Lung (tissue), 12 donors: ENCODE measurements around the gene AHNAK. TPM values are rescaled to one million over a fixed set of nuclear protein-coding genes. Genes with fewer than 3 reads are reported as not detected.

ENCODE experiments used
- ATAC-seq: fragments of 200-7000 bp; cut with Tn5 transposase; one replicate; pipeline ENCODE4 v1.9.1; 2020; ENCODE audit warnings: moderate number of reproducible peaks; ENCODE audit not compliant: insufficient read depth, low FRiP score
- DNase-seq, 3 donors: peaks; one replicate each; pipeline ENCODE4 v3.0.0-alpha.2; 2013 to 2017
- H3K27ac ChIP-seq, 2 donors: one replicate each; pipeline ENCODE4 v1.5.1; 2013; ENCODE audit warnings: mild to moderate bottlenecking in 2 of 2, moderate library complexity in 2 of 2, control low read depth in 1 of 2, inconsistent platforms in 1 of 2, low read depth in 1 of 2, low read length in 1 of 2
- H3K27me3 ChIP-seq, 3 donors: one replicate each; pipeline ENCODE4 v1.5.1; 2013; ENCODE audit warnings: low read length in 2 of 3; ENCODE audit not compliant: control insufficient read depth in 3 of 3, insufficient read depth in 3 of 3
- H3K36me3 ChIP-seq, 4 donors: one replicate each; pipeline ENCODE4 v1.5.1; 2013; ENCODE audit warnings: low read length in 4 of 4, mild to moderate bottlenecking in 1 of 4, moderate library complexity in 1 of 4; ENCODE audit not compliant: control insufficient read depth in 4 of 4, insufficient read depth in 4 of 4
- H3K4me1 ChIP-seq, 5 donors: one replicate each; pipeline ENCODE4 v1.5.1; 2013; ENCODE audit warnings: low read length in 5 of 5, mild to moderate bottlenecking in 2 of 5, moderate library complexity in 1 of 5; ENCODE audit not compliant: control insufficient read depth in 5 of 5, insufficient read depth in 5 of 5
- H3K4me3 ChIP-seq: one replicate; pipeline ENCODE4 v1.5.1; 2013; ENCODE audit warnings: mild to moderate bottlenecking, control low read depth, moderate library complexity
- H3K9ac ChIP-seq, 2 donors: one replicate each; pipeline ENCODE4 v1.5.1; 2013; ENCODE audit warnings: low read length in 2 of 2, control low read depth in 1 of 2; ENCODE audit not compliant: insufficient read depth in 1 of 2
- H3K9me3 ChIP-seq, 4 donors: one replicate each; pipeline ENCODE4 v1.5.1; 2013; ENCODE audit warnings: low read length in 3 of 4, mild to moderate bottlenecking in 1 of 4, moderate library complexity in 1 of 4; ENCODE audit not compliant: control insufficient read depth in 4 of 4, insufficient read depth in 3 of 4
- WGBS, 2 donors: extraction: QIAGEN DNeasy Blood & Tissue Kit; methylation state at CpG; one replicate each; pipeline ENCODE4 v1.1.7; 2013; 5-methylcytosine and 5-hydroxymethylcytosine counted together
- polyA plus RNA-seq, 2 donors: library from polyadenylated mRNA; stranded (reverse); fragments of 200-250 nt; gene quantifications; one replicate each; pipeline ENCODE4 v1.2.1, GENCODE V29; 2013
- total RNA-seq, 2 donors: library from RNA; depleted of rRNA in 1 of 2; stranded (reverse); fragments of >200 nt in 1 of 2; gene quantifications; one replicate each; pipeline ENCODE4 v1.2.1, GENCODE V29; 2014 to 2021
- TF ChIP-seq, protein P1 (sequence below): IDR thresholded peaks from 2 replicates; pipeline ENCODE4 v1.5.1; 2012; ENCODE audit warnings: mild to moderate bottlenecking; ENCODE audit errors: control extremely low read depth, extremely low read depth
- donor health status: control.
- donor health status: control.
- donor health status: Bipolar disorder and iron deficiency.
- donor health status: healthy.
- donor health status: DM: yes; HTN: yes; CAD: no.

AHNAK gene
- total and polyA plus RNA-seq, 4 donors = 66.5 to 707 (median 238) TPM

DNA sequence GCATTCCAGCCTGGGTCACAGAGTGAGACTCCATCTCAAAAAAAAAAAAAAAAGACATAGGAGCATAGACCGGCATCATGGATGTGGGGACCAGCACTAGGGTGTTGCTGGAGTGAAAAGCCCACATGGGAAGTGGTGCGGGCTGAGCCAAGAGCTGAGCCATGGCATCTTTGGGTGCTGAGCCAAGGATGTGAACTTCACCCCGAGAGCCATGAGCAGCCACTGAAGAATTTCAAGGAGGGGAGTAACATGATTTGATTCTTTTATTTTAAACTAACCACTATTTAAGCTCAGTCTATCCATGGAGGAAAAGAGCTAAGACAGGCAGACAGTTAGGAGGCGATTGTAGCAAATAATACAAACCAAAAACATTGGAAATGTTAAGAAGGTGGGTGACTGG, 57.4 kb downstream of the AHNAK start:
- TF ChIP-seq, protein P1, sequence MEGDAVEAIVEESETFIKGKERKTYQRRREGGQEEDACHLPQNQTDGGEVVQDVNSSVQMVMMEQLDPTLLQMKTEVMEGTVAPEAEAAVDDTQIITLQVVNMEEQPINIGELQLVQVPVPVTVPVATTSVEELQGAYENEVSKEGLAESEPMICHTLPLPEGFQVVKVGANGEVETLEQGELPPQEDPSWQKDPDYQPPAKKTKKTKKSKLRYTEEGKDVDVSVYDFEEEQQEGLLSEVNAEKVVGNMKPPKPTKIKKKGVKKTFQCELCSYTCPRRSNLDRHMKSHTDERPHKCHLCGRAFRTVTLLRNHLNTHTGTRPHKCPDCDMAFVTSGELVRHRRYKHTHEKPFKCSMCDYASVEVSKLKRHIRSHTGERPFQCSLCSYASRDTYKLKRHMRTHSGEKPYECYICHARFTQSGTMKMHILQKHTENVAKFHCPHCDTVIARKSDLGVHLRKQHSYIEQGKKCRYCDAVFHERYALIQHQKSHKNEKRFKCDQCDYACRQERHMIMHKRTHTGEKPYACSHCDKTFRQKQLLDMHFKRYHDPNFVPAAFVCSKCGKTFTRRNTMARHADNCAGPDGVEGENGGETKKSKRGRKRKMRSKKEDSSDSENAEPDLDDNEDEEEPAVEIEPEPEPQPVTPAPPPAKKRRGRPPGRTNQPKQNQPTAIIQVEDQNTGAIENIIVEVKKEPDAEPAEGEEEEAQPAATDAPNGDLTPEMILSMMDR = no peak
- Histone ChIP-seq H3K36me3 (no peaks in the 10 kb centered on the region), H3K9me3 (no peaks in the 10 kb centered on the region), H3K9ac (no peak overlapping the region), H3K4me3 (no peak overlapping the region), H3K4me1 (peaks cover 0 to 21% (median 5%) of the 10 kb centered on the region in 5 donors), H3K27ac (no peak overlapping the region), H3K27me3 (no peaks in the 10 kb centered on the region)
- DNase-seq (no peak), ATAC-seq (no peak)
- 88 to 97% methylated on average over 4 of the region's 4 CpGs for WGBS, 2 donors

DNA sequence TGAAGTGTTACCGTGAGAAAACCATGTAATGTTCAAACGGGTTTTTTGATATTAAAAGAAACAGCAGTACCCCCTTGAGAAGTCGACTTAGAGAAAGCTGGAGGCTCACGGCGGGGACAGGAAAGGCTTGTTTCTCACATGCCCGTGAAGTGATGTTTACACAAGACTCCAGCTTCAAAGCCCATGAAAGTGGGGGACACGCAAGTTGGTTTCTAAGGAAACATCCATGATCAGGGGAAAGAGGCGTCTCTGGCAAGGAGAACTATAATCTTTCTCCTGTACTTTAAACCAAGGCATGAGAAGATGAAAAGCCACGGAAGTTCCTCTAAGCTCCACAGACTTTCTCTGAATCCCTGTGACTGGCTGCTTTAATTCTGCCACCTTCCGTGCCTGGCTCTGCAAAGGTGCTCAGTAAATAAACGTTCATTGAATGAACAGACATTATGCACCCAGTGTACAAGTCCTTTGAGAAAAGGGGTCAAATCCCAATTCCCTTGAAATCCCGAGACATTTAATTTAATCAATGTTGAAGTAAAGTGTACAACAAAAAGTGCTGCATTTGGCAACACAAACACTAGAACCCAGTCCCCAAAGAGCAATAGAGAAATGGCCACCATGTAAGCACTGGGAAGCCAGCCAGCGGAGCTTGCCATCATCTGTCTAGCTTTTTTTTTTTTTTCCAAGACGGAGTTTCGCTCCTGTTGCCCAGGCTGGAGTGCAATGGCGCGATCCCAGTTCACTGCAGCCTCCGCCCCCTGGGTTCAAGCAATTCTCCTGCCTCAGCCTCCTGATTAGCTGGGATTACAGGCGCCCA, 58.7 kb downstream of the AHNAK start:
- 38 to 39% methylated on average over 18 to 19 of the region's 19 CpGs for WGBS, 2 donors
- TF ChIP-seq, protein P1 = no peak
- no peak overlapping the region for H3K9ac ChIP-seq
- no peaks in the 10 kb centered on the region for H3K27me3 ChIP-seq
- H3K9me3 ChIP-seq = no peaks in the 10 kb centered on the region
- H3K4me1 ChIP-seq = peaks cover 0 to 21% (median 5%) of the 10 kb centered on the region in 5 donors
- no peaks in the 10 kb centered on the region for H3K36me3 ChIP-seq
- H3K4me3 ChIP-seq = no peak overlapping the region
- no peak overlapping the region for H3K27ac ChIP-seq
- DNase-seq (peak; percentile 78 to 92 (median 85)), ATAC-seq (no peak)

DNA sequence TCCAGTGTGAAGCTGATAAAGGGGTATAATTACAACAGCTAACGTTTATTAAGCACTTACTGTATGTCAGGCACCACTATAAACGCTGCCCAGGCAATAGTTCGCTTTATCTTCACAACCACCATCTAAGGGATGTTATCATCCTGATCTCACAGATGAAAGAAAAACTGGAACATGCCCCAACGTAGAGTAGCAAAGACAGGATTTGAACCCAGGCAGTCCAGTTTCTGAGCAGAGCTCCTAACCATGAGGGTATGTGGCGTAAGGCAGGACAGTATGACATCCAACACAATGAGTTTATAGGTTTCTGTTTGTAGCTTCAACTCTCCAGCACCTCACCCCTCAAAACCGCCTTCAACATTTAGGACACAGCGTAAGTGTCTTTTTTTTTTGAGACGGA, 59.5 kb downstream of the AHNAK start:
- Histone ChIP-seq H3K4me3 (no peak overlapping the region), H3K27ac (no peak overlapping the region), H3K9ac (no peak overlapping the region), H3K4me1 (peaks cover 0 to 21% (median 5%) of the 10 kb centered on the region in 5 donors), H3K27me3 (no peaks in the 10 kb centered on the region), H3K36me3 (no peaks in the 10 kb centered on the region), H3K9me3 (no peaks in the 10 kb centered on the region)
- TF ChIP-seq, protein P1 = no peak
- ATAC-seq = no peak
- DNase-seq = no peak
- 77 to 85% methylated on average over 8 of the region's 8 CpGs for WGBS, 2 donors
